NB4 (cell line): ENCODE data around the gene TM4SF1.

ENCODE experiments used
- DNase-seq: peaks from one replicate; pipeline ENCODE4 v3.0.0; 2010; ENCODE audit warnings: low read depth
- H3K4me3 ChIP-seq: one replicate; pipeline ENCODE4 v1.5.1; 2011; ENCODE audit warnings: mild to moderate bottlenecking, low read depth, low read length, moderate library complexity
- MAX ChIP-seq: IDR thresholded peaks from 2 replicates; pipeline ENCODE4 v1.6.1; 2011; ENCODE audit warnings: low read depth, low read length
- MYC ChIP-seq: IDR thresholded peaks from 2 replicates; pipeline ENCODE4 v1.6.1; 2011; ENCODE audit warnings: low read depth, low read length
- POLR2A ChIP-seq: IDR thresholded peaks from 2 replicates; pipeline ENCODE4 v1.6.1; 2011; ENCODE audit warnings: mild to moderate bottlenecking; ENCODE audit not compliant: insufficient read length; ENCODE audit errors: extremely low read depth
- TF ChIP-seq, protein P1 (sequence below): IDR thresholded peaks from one replicate; pipeline ENCODE4 v1.5.1; 2012; ENCODE audit warnings: low read depth, low read length

The TM4SF1 gene

DNA sequence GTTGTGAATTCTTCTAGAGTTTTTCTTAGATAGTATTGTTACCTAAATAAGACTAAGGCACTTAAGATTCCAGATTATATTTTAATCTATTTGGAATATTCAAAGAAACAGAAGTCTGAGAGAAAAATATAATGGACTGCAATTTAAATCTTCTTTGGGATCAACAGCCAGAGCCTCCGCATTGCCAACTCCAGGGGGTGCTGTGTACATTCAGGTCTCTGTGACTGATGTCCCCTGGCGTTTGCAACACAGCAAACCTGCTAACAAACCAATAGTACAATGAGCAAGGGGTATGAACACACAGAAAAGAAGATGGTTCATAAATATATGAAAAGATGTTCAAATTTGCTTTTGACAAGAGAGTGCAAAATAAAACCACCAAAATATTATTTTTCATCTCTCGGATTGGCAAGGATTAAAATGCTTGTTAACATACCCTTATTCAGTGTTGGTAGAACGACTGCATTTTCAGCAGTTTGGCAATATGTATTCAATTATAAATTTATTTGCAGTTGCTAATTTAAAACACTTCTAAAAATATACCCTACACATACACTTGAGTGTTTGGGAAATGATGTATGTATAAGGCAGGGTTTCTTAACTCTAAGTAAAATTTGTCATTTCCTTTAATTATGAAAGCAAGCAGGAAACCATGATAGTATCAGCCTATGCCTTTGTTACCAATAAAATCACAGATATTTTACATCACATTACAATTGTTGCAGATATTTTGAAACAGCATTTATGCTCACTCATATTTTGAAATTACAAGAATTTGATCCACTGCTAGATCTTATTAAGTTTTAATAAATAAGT, 16.1 kb upstream of the TM4SF1 start:
- TF ChIP-seq MYC: no peak
- TF ChIP-seq, protein P1, sequence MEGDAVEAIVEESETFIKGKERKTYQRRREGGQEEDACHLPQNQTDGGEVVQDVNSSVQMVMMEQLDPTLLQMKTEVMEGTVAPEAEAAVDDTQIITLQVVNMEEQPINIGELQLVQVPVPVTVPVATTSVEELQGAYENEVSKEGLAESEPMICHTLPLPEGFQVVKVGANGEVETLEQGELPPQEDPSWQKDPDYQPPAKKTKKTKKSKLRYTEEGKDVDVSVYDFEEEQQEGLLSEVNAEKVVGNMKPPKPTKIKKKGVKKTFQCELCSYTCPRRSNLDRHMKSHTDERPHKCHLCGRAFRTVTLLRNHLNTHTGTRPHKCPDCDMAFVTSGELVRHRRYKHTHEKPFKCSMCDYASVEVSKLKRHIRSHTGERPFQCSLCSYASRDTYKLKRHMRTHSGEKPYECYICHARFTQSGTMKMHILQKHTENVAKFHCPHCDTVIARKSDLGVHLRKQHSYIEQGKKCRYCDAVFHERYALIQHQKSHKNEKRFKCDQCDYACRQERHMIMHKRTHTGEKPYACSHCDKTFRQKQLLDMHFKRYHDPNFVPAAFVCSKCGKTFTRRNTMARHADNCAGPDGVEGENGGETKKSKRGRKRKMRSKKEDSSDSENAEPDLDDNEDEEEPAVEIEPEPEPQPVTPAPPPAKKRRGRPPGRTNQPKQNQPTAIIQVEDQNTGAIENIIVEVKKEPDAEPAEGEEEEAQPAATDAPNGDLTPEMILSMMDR: peak; percentile 79
- DNase-seq: peak; percentile 74
- no peak overlapping the region for H3K4me3 ChIP-seq

DNA sequence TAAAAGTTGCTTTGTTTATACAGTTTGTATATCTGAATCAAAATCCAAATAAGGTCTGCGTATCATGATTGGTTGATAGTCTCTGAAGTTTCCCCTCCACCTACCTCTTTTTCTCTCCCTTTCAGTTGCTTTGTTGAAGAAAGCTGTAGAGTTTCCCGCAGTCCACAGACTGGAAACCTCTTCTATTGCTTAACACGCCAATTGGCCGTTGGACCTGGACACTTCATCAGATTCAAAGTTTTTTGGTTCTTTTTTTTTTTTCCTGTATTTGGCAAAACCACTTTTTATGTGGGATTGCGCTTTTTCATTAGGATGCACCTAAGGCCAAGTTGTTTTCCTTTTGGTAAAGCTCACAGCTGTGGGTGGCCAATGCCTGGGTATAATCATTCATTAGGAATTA, 14.5 kb upstream of the TM4SF1 start:
- DNase-seq: no peak
- no peak for TF ChIP-seq MYC
- TF ChIP-seq, protein P1: no peak
- TF ChIP-seq POLR2A: no peak
- TF ChIP-seq MAX: no peak
- H3K4me3 ChIP-seq: no peak overlapping the region

- no peak for DNase-seq
- TF ChIP-seq MAX (no peak), POLR2A (no peak), MYC (no peak)
- TF ChIP-seq, protein P1: no peak
- H3K4me3 ChIP-seq: no peak overlapping the region
Observed at GRCh38 chr3:149390772-149391212, 13.3 kb upstream of the TM4SF1 start.

- DNase-seq: no peak
- H3K4me3 ChIP-seq: no peak overlapping the region
- TF ChIP-seq MAX (no peak), POLR2A (no peak), MYC (no peak)
- TF ChIP-seq, protein P1: no peak
Observed at GRCh38 chr3:149390294-149390693, 12.8 kb upstream of the TM4SF1 start.

DNA sequence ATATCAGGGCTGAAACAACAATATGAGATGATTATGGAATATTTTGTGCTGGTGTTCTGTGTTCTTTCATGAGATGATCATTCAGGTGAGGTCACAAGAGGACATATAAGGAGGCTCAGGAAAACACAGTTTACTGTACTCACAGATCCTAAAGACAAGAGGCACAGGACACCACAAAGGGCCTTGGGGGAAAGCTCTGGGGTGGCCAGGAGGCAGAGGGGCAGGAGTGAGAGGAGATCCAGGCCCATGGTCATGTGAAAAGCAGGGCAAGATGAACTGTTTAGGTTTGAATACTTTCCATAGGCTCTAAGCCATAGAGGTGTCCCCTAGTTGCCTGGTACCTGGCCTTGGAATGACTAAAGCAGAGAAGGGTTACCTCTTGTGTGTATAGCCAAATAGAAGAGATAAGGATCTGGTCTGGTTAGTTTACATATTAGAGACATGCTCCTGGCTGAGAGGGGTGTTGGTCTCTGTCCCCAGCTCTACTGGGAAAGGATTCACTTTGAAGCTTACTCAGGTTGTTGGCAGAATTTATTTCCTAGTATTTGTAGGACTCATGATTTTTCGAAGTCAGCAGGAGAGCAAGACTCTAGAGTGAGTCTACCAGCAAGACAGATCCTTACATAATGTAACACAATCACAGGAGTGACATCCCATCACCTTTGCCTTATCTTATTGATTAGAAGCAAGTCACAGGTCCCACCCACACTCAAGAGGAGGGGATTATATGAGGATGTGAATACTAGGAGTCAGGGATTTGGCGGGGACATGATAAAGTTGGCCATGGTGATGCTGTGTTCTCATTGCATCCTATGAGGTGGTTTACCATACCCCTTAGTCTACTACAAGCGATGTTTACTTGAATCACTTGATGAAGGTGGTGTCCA, 11.3 kb upstream of the TM4SF1 start:
- DNase-seq: no peak
- H3K4me3 ChIP-seq: no peak overlapping the region
- TF ChIP-seq MYC: no peak

DNA sequence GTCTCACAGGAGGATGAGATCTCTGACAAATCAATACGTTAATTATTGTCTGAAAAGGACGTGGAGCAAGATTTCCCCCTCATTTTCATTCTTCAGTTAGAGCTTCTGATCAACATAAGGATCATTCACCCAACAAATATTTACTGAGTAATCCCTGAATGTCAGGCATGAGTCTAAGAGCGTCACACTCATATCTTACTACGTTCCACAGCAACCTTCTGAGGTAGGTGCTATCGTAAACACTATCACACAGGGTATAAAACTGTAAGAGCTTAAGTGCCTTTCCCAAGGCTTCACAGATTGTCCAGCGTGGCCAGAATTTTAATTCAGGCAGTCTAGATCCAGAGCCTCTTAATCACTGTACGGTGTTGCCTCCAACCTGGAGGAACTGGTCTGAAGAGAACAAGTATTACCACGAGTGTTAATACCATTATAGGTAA, 10.6 kb upstream of the TM4SF1 start:
- H3K4me3 ChIP-seq: no peak overlapping the region
- TF ChIP-seq, protein P1: no peak
- TF ChIP-seq MAX (no peak), MYC (no peak), POLR2A (no peak)
- no peak for DNase-seq
